Stomach (tissue), 4 donors: ENCODE results near the gene PLEKHM2.

Experiments used
- EP300 ChIP-seq: sonication (generic); formaldehyde crosslinking; IDR thresholded peaks from one replicate; pipeline ENCODE4 v1.6.1; 2017; ENCODE audit warnings: antibody characterized with exemption
- POLR2A ChIP-seq, 4 donors: fragments of 450-650 bp; IDR thresholded peaks; one replicate each; pipeline ENCODE4 v1.6.1; 2016; ENCODE audit warnings: antibody characterized with exemption in 4 of 4, control low read depth in 2 of 4, mild to moderate bottlenecking in 1 of 4, moderate library complexity in 1 of 4

DNA sequence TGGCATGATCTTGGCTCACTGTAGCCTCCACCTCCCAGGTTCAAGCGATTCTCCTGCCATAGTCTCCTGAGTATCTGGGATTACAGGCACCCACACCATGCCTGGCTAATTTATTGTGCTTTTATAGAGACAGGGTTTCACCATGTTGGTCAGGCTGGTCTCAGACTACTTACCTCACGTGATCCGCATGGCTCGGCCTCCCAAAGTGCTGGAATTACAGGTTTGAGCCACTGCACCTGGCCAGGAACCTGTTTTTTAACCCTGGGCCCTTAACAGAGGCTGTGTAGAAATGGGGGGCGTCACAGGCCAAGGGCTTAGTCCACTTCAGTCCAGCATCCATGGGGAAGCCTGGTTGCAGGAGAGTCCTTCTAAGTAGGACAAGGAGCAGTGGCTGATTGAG lies 83.8 kb downstream of the PLEKHM2 start:
- no peak for TF ChIP-seq EP300
- no peak for TF ChIP-seq POLR2A (IDR thresholded peaks at IDR 0.05)
